ENCODE measurements around the gene PPIF.

Gene PPIF

GRCh38 chr10:79339266-79339665 is 8.0 kb upstream of the PPIF start:
- no peak for DNase-seq (ENCODE audit: low read depth, low spot score)
- TF ChIP-seq CTCF (IDR thresholded peaks at IDR 0.05; ENCODE audit: insufficient read depth, low read length, missing control alignments): no peak
- no peak overlapping the region for H3K4me3 ChIP-seq (ENCODE audit: low read depth, low read length)
- ChIA-PET POLR2A (no interaction called here), CTCF (interaction anchor here (1.2 to 6.8 kb wide), 2 partner anchors 7 to 129 kb away, joined by 3 to 111 read pairs; partner anchors contain the start of gene PPIF)

- CTCF ChIA-PET: interaction anchor here (1.6 kb wide), 1 partner anchor 18 kb away, joined by 3 read pairs; no protein-coding TSS in a partner anchor
- TF ChIP-seq CTCF (IDR thresholded peaks at IDR 0.05; ENCODE audit: insufficient read depth, low read length, missing control alignments): no peak
- no peak overlapping the region for H3K4me3 ChIP-seq (ENCODE audit: low read depth, low read length)
- DNase-seq (ENCODE audit: low read depth, low spot score): no peak
- POLR2A ChIA-PET: no interaction called here
These were observed 6.5 kb upstream of the PPIF start for GRCh38 chr10:79340646-79341244.

GRCh38 chr10:79342295-79342761 is 4.9 kb upstream of the PPIF start:
- no peak for TF ChIP-seq CTCF (IDR thresholded peaks at IDR 0.05; ENCODE audit: insufficient read depth, low read length, missing control alignments)
- DNase-seq (ENCODE audit: low read depth, low spot score): no peak
- POLR2A ChIA-PET: interaction anchor here (0.6 kb wide), 1 partner anchor 12 kb away, joined by 3 read pairs; no protein-coding TSS in a partner anchor
- CTCF ChIA-PET: interaction anchor here (1.6 to 8.0 kb wide), 3 partner anchors 7 to 20 kb away, joined by 3 to 111 read pairs (median 4); no protein-coding TSS in a partner anchor
- H3K4me3 ChIP-seq (ENCODE audit: low read depth, low read length): no peak overlapping the region

- no peak for TF ChIP-seq CTCF (IDR thresholded peaks at IDR 0.05; ENCODE audit: insufficient read depth, low read length, missing control alignments)
- CTCF ChIA-PET: interaction anchor here (1.6 to 8.0 kb wide), 3 partner anchors 7 to 126 kb away, joined by 4 to 111 read pairs (median 28); no protein-coding TSS in a partner anchor
- no peak overlapping the region for H3K4me3 ChIP-seq (ENCODE audit: low read depth, low read length)
- DNase-seq (ENCODE audit: low read depth, low spot score): no peak
- POLR2A ChIA-PET: interaction anchor here (0.6 kb wide), 1 partner anchor 11 kb away, joined by 3 read pairs; no protein-coding TSS in a partner anchor
These were observed 4.3 kb upstream of the PPIF start for GRCh38 chr10:79342811-79343561.

- H3K4me3 ChIP-seq (ENCODE audit: low read depth, low read length): no peak overlapping the region
- no peak for DNase-seq (ENCODE audit: low read depth, low spot score)
- TF ChIP-seq CTCF (IDR thresholded peaks at IDR 0.05; ENCODE audit: insufficient read depth, low read length, missing control alignments): no peak
- POLR2A ChIA-PET: no interaction called here
- CTCF ChIA-PET: interaction anchor here (0.9 to 8.0 kb wide), 9 partner anchors 9 to 124 kb away, joined by 3 to 111 read pairs (median 4); no protein-coding TSS in a partner anchor
These were observed 2.6 kb upstream of the PPIF start for GRCh38 chr10:79344502-79345195.

All from AG04449 (cell line).